GM19238 (cell line): ENCODE measurements around the gene ZXDC.

Source experiments
- DNase-seq: peaks from one replicate; pipeline ENCODE4 v3.0.0; 2011; ENCODE audit warnings: low spot score; ENCODE audit not compliant: insufficient read length

Gene ZXDC

DNA sequence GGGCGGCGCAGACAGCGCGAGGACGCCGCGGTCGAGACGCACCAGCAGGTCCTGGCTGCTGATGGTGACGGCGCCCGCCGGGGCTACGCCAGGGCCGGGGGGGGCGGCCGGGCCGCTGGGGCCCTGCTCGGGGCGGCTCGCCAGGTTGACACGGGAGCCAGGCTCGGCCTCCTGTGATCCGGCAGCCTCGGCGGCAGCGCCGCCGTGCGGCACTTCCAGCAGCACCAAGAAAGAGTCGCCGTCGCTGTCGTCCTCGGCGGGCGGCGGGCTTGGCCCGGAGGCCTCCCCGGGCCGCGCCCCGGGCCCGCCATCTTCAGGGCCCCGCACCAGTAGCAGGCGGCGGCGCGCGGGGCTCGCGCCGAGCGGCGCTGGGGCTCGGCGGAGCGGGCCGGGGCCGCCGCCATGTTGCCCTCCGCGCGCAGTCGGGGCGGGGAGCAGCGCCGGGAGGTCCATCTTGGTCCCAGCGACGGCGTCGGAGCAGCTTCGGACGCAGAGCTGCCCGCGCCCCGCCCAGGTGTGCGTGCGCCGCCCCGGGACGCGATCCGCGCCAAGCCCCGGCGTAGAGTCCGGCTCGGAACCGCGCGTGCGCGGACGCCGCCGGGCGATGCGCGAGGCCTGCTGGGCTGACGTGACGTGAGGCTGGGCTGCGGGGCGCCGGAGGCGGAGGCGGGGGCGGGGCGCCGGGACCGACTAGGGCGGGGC, at the start of gene ZXDC:
TSS of gene ZXDC (minus strand) at position 479 of the 702 bp plus-strand sequence. CDS start at position 453, 26 bp downstream.
- DNase-seq, result peak; percentile 100

DNA sequence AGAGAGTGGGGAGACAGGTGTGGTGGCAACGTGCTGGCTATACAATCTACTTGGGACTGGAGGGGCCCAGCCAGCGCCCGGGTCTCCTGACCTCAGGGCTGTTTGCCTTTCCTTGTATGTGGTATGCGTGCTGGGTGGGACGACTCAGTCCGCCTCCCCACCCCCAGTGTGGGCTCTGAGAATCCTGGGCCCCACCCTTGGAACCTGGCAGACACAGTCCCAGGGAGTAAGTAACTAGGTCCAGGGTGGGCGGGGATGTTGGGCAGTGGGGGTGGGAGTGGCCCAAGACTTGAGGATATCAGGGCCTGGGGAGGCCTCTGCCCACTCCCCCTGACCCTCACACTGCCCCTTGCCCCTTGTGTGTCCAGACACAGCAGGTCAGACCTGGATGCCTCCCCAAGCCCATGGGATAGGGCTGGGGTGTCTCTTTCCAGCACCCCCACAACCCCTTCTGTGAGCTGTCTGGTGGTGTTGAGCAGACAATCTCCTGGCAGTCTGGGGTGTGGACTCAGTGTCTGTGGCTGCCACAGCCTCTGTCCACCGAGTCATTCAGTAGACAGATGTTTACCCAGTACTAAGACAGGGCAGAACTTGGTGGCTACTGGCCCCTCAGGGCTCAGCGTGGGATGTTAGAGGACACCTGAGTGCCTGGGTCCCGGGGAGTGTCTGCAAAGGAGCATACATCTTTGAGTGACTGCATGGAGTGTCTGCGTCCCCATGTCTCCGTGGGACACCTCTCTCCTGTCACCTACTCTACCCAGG, 49.6 kb upstream of the ZXDC start:
- no peak for DNase-seq

DNA sequence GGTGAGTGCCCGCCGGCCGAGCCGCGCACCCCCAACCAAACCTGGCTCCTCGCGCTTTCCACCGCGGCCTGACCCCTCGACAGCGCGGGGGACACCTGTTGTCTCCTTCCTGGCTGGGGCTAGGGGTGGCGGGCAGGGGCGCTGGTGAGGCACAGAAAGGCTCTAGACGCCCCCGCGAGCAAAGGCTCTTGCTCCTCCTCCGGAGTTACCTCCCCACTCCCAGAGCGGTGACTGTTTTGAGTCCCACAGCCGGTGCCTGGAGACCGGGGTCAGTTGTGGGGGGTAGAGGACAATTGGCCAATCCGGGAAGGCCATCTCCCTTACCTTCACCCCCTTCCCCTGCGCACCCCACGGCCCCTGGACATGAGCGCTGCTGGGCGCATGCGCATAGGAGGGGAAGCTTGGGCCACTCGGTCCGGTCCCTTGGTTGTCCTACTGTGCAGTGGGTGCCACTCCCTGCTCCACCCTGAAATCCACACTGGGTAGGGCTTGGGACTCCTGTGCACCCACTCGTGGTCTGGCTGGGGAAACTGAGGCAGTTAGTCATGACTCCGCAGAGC, 48.8 kb upstream of the ZXDC start:
- DNase-seq, result no peak

- no peak for DNase-seq
Observed at GRCh38 chr3:126523745-126524428, 48.2 kb upstream of the ZXDC start, which contains the start of gene CHST13. Gene CHST13, plus strand, starts transcription at chr3:126524155. Its CDS starts 178 bp downstream, at chr3:126524333.

GRCh38 chr3:126522363-126522788, 46.7 kb upstream of the ZXDC start:
- peak; percentile 67 for DNase-seq

DNA sequence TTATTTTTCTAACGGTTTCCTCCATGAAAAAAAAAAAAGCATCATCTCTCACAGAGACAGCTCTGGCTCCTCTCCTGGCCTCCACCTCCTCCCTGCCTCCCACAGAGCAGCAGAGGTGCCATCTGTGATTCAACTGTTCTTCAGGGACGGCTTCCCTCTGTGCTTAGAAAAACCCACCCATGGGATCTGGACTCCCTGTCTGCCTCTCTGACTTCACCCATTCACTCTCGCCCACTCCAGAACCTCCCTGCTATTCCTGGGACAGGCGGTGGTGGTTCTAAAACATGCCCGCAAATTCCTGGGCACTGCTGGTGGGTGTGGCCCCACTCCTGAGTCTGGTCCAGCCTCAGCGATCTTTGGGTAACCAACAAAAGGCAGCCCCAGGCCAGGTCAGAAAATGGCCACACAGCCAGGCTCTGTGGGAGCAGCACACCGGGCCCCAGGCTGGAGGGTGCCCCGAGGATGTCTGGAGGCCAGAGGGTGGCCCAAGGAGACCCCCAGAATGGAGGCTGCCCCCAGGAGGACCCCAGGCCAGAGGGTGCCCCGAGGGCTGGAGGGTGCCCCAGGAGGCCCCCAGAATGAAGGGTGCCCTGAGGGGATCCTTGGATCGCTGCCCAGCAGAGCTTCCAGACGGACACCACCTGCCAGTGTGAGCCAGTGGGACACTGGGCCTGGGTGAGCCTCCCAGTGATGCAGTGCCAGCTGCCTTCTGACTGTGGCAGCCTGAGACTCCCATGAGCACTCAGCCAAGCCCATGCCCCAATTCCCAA, 45.6 kb upstream of the ZXDC start:
- no peak for DNase-seq

DNA sequence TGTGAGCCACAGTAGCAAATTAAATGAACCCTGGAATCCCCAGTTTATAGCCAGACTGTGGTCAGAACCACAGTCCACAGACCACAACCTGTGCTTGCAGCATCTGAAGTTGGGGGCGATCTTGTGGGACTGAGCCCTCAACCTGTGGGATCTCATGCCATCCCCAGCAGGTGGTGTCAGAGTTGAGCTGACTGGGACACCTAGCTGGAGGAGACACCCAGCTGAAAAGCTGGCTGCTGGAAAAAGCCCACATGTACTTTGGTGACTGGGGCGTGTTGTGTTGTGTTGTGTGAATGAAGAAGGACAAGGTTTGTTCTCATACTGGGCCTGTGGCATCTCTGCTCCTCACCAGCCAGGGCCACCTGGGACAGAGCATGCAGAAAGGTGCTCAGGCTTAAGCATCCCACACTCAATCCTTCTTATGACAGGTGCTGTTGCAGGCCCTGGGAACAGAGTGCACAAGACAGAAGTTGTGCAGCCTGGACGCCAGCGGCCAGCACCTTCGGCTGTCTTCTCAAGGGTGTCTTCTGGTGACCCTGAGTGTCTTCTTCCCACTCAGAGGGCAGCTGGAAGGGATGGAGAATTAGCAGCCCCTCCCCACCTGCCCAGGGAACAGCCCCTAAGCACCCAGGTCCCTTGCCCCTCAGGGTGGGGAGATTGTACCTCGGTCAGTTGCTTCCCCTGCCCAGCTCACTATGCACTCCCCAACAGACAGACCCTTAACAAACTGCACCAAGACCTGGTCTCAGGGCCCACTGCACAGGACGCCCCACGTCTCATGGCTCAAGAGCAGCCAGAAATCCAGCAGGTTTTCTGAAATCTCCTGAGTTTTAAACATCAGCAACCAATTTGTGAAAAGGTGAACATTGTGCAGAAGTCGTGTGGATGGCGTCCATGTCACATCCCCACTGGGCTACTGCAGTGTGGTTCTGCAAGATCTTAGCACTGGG, 44.1 kb upstream of the ZXDC start:
- no peak for DNase-seq

- DNase-seq, result no peak
Observed at GRCh38 chr3:126518779-126519177, 43.1 kb upstream of the ZXDC start.

DNA sequence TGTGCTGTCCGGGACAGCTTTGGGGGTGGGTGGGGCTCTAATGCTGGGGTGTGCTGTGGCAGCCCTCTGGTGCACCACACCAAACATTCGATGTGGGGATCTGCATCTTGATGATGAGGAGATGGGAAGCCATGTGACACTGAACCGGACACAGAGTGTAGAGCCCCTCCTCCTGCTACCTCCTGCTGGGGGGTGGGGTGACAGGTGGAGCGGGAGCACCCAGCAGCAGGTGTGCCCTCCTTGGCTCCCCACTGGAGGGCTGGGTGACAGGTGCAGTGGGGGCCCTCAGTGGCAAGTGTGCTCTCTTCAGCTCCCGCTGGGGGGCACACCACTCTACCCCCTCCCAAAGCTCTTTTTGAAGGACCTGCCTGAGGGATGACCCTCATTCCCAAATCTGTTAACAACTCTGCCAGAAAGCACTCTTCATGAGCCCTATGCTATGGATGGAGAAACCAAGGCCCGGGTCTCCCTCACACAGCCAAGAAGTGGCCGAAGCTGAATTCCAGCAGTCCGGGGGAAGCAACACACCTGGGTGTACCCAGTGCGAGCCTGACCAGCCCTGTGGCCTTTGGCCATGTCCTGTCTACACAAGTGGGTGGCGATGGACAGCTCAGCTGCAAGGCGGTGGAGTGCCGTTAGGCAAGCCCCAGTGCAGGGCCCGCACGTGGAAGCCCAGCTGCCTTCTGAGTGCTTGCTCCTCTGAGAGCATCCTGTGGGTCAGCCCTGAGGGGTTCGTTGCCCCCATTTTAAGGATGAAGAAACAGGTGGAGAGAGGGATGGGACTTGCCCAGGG, 42.5 kb upstream of the ZXDC start:
- DNase-seq, result no peak

DNA sequence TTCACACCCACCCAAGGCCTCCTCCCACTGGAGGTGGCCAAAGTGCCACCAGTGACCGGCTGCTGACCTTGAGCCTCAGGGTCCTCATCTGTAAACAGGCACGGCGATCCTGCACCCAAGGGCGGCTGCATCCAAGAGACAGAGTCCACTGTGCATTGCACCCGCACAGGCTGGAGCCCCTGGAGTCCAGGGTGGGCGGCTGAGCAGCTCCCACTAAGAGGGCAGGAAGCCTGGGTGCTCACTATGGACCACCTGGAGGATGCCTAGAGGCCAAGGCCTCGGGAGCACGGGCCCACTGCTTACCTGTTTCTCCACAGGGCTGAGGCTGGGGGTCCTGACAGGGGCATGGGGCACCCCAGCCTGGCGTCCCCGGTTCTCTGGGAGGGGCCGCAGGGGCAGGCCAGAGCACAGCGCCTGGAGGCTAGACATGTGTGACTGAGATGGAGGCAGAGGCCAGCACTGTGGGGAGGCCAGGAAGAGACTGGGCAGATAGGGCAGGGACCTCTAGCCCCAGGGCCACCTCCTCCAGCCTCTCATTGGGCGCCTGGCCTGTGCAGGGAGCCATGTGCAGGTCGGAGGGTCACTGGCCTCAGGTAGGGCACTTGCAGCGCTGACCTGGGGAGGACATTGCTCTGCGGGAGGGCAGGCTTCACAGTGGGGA, 41.7 kb upstream of the ZXDC start, which contains the start of gene UROC1:
TSS of gene UROC1 (minus strand) at position 483 of the 661 bp plus-strand sequence. CDS start at position 429, 54 bp downstream.
- no peak for DNase-seq

DNA sequence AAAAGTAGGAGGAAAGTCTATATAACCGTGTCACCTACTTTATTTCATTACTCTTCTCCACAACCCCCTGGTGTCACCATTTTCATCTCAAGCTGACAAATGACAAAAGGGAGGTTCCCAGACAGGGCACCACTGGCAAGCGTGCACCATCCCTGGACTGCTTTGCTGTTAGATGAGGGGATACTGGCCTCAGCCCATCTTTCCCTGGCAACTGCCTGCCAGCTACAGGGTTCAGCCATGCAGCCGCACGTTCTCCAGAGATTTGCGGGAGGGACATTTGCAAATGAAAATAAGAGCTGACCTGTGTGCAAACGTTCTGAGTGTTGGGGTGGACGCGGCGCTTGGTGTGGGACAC, 41.2 kb upstream of the ZXDC start:
- DNase-seq, result no peak

GRCh38 chr3:126516152-126516935, 40.7 kb upstream of the ZXDC start:
- DNase-seq, result no peak

DNA sequence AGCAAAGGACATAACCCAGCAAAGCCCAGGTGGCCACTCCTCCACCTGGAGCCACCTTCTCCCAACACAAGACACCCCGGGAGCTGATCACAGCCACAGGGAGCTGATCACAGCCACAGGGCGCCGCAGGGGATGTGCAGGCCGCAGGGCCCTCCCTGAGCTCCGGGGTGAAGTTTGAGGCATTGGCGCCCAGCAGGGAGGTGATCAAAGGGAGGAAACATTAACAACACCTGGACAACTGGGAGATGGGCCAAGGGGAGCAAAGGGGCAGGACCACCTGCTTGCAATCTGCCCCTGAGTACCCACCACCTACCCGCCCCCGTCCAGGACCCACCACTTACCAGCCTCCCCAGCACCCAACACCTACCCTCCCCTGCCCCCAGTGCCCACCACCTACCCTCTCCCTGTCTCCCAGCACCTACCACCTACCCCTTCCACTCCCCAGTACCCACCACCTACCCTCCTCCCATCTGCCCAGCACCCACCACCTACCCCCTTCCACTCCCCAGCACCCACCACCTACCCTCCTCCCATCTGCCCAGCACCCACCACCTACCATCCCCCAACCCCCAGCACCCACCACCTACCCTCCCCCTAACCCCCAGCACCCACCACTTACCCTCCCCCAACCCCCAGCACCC, 39.5 kb upstream of the ZXDC start:
- DNase-seq, result no peak

- no peak for DNase-seq
Observed at GRCh38 chr3:126514161-126514560, 38.5 kb upstream of the ZXDC start.

DNA sequence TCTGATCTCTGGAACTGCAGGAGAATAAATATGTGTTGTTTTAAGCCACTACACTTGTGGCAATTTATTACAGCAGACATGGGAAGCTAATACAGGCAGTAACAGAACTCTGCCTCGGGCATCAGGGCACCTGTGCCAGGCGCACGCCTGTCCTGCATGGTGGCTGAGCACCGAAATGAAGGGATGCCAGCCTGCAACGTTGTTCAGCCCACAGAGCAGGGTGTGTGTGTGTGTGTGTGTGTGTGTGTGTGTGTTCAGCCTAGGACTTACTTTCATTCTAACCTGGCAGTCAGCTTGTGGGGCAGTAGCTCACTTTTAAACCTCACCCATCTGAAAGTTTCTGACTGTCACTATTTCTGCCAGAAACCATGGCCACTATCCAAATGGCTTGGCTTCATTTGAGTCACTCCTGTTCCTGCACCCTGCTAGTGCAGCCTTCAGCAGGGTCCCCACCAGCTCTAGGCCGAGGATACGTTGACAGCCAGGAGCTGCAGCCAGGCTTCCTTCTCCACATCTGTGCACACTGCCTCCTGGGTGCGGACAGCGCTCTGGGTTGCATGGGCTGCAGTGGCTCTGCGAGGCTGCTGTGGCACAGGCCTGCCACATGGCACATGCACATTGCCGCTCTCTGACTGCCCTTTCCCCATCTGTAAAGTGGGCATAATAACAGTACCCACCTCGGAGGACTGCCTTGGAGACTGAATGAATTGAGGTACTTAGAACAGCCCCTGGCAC, 37.4 kb upstream of the ZXDC start:
- no peak for DNase-seq

DNA sequence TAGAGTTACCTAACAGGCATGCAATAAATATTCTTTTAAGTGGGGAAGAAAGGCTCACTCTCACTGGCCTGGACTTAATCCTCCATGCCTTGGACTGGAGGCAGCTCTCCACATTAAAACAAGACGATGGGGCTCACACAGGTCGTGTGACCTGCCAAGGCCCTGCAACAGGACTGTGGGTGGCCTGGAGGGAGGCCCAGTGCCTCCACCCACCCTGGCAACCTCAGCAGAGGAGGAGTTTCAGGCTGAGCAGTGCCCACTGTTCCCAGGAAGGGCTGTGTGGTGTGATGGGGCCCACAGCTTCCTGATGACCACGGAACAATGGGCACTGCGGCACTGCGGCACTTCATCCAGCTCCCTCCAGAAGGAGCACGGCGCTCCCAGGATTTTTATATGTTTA, 36.3 kb upstream of the ZXDC start:
- DNase-seq, result no peak

GRCh38 chr3:126511291-126511690, 35.6 kb upstream of the ZXDC start:
- no peak for DNase-seq
